H4 (cell line): ENCODE data around the gene C5orf15. TPM values are rescaled to one million over a fixed set of nuclear protein-coding genes. Genes with fewer than 3 reads are reported as not detected.
"Not testable (repeated sequence)": the region's sequence is repeated elsewhere in the genome, so short reads cannot be mapped to it uniquely, and the experiment has no call there.

Experiments
- DNase-seq: peaks from one replicate; pipeline ENCODE4 v3.0.0-alpha.2; 2015; ENCODE audit warnings: low spot score
- total RNA-seq: library from RNA; depleted of rRNA; stranded (reverse); fragments of >200 nt; shearing (Covaris generic); gene quantifications from 2 replicates; pipeline ENCODE4 v1.2.3, GENCODE V29; 2014

Gene C5orf15
- total RNA-seq, 1 experiment from 2014 or later: 166 TPM

GRCh38 chr5:133938039-133938821, 30.2 kb downstream of the C5orf15 start:
- no peak for DNase-seq

GRCh38 chr5:133937628-133938027, 30.8 kb downstream of the C5orf15 start:
- DNase-seq: not testable (repeated sequence)

GRCh38 chr5:133936651-133937015, 31.8 kb downstream of the C5orf15 start:
- no peak for DNase-seq

- not testable (repeated sequence) for DNase-seq
Measured at GRCh38 chr5:133935991-133936650, 32.3 kb downstream of the C5orf15 start.

- DNase-seq: no peak
Measured at GRCh38 chr5:133935667-133935940, 32.8 kb downstream of the C5orf15 start.

GRCh38 chr5:133934822-133935666, 33.4 kb downstream of the C5orf15 start:
- DNase-seq: no peak

- DNase-seq: no peak
Measured at GRCh38 chr5:133934311-133934710, 34.1 kb downstream of the C5orf15 start.

- DNase-seq: no peak
Measured at GRCh38 chr5:133933670-133934295, 34.6 kb downstream of the C5orf15 start.

- DNase-seq: no peak
Measured at GRCh38 chr5:133933169-133933509, 35.3 kb downstream of the C5orf15 start.

- DNase-seq: no peak
Measured at GRCh38 chr5:133932441-133933168, 35.8 kb downstream of the C5orf15 start.

- DNase-seq: no peak
Measured at GRCh38 chr5:133931546-133931945, 36.9 kb downstream of the C5orf15 start.

GRCh38 chr5:133930813-133931090, 37.7 kb downstream of the C5orf15 start:
- DNase-seq: no peak

- DNase-seq: peak; percentile 56
Measured at GRCh38 chr5:133930061-133930812, 38.2 kb downstream of the C5orf15 start.

GRCh38 chr5:133928587-133929393, 39.6 kb downstream of the C5orf15 start:
- no peak for DNase-seq

- no peak for DNase-seq
Measured at GRCh38 chr5:133927300-133928180, 40.9 kb downstream of the C5orf15 start.

- DNase-seq: no peak
Measured at GRCh38 chr5:133926489-133927299, 41.7 kb downstream of the C5orf15 start.

- no peak for DNase-seq
Measured at GRCh38 chr5:133925866-133926488, 42.4 kb downstream of the C5orf15 start.

- DNase-seq: no peak
Measured at GRCh38 chr5:133925269-133925668, 43.2 kb downstream of the C5orf15 start.
